ENCODE results near the gene PRSS48. TPM values are rescaled to one million over a fixed set of nuclear protein-coding genes. Genes with fewer than 3 reads are reported as not detected.

PRSS48 gene
- total and polyA plus RNA-seq, 10 of the 15 experiments (the other 5 are each of a cell fraction or from before 2014, with no cell fraction given), result not detected

DNA sequence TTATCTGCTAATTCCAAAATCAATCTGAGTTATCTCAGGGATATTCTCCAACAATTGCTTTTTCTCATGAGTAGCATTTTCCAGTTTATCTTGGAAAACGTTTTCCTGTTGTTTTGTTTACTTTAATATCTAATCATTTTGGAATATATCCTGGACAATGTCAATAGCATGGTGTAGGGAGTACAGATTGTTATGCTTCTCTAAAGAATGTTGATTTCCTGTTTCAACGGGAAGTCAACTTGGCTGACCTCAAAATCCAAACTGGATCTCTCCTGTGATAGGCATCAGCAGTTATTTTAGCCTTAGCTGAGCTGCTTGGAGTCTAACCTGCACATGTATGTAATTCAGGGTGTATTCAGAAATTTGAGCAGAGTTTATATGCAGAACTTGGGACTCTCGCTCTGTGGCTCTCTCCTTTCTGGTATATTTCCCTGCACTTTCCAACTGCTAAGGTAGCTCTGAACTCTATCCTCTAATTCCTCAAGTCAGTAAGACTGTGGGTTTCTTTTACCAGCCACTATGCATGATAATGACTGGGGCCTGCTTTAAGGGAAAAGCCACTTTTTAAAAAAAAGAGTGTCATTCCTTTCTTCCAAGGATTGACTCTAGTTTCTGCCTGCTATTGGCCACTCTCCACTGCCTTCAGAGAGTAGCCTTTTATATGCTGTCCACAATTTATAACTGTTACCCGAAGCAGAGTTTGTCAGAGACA is 7.7 kb downstream of the PRSS48 start:
- Histone ChIP-seq H3K27ac (ENCODE audit: control insufficient read depth, insufficient read depth) (no peak overlapping the region), H3K4me1 (ENCODE audit: control insufficient read depth, insufficient read depth, low read length) (no peaks in the 10 kb centered on the region), H3K9me3 (replicated peaks; ENCODE audit: control insufficient read depth, insufficient read depth, low read length) (no peaks in the 10 kb centered on the region), H3K79me2 (ENCODE audit: control insufficient read depth, insufficient read depth, low read length) (no peaks in the 10 kb centered on the region), H3K4me3 (no peak overlapping the region), H3K4me2 (ENCODE audit: control insufficient read depth, insufficient read depth) (no peak overlapping the region), H2AFZ (ENCODE audit: control insufficient read depth, low read depth, low read length) (no peak overlapping the region), H4K20me1 (ENCODE audit: control insufficient read depth, insufficient read depth) (no peaks in the 10 kb centered on the region), H3K9ac (ENCODE audit: control insufficient read depth, insufficient read depth, low read length) (no peak overlapping the region), H3K27me3 (replicated peaks in 1 of 2; ENCODE audit: control insufficient read depth in 2 of 2, insufficient read depth in 2 of 2, low read length in 1 of 2) (no peaks in the 10 kb centered on the region; a peak in 1 of 4 replicates), H3K36me3 (ENCODE audit: control insufficient read depth in 2 of 2, insufficient read depth in 2 of 2, low read length in 1 of 2) (no peaks in the 10 kb centered on the region)
- SMC1A ChIA-PET (ENCODE audit: uncharacterized antibody, unreplicated experiment), result no interaction called here
- POLR2A ChIA-PET, result no interaction called here
- intact Hi-C loops (cut with micrococcal nuclease; ENCODE audit: unreplicated experiment), result no loop called here
- 3% methylated on average over 4 of the region's 4 CpGs for WGBS (ENCODE audit: insufficient coverage, insufficient replicate concordance, low lambda C conversion rate, missing lambda C conversion rate)
- RAD21 ChIA-PET (ENCODE audit: unreplicated experiment), result no interaction called here
- ATAC-seq (no peak), DNase-seq (ENCODE audit: low read depth, low spot score) (no peak), FAIRE-seq (no peak)
- in situ Hi-C loops (cut with MboI), result no loop called here
- TF ChIP-seq, protein P1, sequence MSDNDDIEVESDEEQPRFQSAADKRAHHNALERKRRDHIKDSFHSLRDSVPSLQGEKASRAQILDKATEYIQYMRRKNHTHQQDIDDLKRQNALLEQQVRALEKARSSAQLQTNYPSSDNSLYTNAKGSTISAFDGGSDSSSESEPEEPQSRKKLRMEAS (IDR thresholded peaks at IDR 0.05; ENCODE audit: low read depth, low read length), result no peak
- TF ChIP-seq MYC (IDR thresholded peaks at IDR 0.05; ENCODE audit: insufficient read depth, insufficient read length, insufficient replicate concordance, low read length, severe bottlenecking) (no peak), MTA3 (IDR thresholded peaks at IDR 0.05; ENCODE audit: borderline replicate concordance, low read length) (no peak), ZZZ3 (IDR thresholded peaks at IDR 0.05; ENCODE audit: control insufficient read depth, insufficient read length, low read depth) (no peak), POLR2AphosphoS5 (IDR thresholded peaks at IDR 0.05; ENCODE audit: low read length) (no peak), SIN3A (IDR thresholded peaks at IDR 0.05; ENCODE audit: low read depth, low read length) (no peak), NFYB (IDR thresholded peaks at IDR 0.05; ENCODE audit: insufficient read depth, low read depth, low read length) (no peak), JUND (IDR thresholded peaks at IDR 0.05; ENCODE audit: low read depth, low read length) (no peak)
- TF ChIP-seq, protein P2, sequence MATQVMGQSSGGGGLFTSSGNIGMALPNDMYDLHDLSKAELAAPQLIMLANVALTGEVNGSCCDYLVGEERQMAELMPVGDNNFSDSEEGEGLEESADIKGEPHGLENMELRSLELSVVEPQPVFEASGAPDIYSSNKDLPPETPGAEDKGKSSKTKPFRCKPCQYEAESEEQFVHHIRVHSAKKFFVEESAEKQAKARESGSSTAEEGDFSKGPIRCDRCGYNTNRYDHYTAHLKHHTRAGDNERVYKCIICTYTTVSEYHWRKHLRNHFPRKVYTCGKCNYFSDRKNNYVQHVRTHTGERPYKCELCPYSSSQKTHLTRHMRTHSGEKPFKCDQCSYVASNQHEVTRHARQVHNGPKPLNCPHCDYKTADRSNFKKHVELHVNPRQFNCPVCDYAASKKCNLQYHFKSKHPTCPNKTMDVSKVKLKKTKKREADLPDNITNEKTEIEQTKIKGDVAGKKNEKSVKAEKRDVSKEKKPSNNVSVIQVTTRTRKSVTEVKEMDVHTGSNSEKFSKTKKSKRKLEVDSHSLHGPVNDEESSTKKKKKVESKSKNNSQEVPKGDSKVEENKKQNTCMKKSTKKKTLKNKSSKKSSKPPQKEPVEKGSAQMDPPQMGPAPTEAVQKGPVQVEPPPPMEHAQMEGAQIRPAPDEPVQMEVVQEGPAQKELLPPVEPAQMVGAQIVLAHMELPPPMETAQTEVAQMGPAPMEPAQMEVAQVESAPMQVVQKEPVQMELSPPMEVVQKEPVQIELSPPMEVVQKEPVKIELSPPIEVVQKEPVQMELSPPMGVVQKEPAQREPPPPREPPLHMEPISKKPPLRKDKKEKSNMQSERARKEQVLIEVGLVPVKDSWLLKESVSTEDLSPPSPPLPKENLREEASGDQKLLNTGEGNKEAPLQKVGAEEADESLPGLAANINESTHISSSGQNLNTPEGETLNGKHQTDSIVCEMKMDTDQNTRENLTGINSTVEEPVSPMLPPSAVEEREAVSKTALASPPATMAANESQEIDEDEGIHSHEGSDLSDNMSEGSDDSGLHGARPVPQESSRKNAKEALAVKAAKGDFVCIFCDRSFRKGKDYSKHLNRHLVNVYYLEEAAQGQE (IDR thresholded peaks at IDR 0.05; ENCODE audit: low read depth, low read length), result no peak
- TF ChIP-seq, protein P3, sequence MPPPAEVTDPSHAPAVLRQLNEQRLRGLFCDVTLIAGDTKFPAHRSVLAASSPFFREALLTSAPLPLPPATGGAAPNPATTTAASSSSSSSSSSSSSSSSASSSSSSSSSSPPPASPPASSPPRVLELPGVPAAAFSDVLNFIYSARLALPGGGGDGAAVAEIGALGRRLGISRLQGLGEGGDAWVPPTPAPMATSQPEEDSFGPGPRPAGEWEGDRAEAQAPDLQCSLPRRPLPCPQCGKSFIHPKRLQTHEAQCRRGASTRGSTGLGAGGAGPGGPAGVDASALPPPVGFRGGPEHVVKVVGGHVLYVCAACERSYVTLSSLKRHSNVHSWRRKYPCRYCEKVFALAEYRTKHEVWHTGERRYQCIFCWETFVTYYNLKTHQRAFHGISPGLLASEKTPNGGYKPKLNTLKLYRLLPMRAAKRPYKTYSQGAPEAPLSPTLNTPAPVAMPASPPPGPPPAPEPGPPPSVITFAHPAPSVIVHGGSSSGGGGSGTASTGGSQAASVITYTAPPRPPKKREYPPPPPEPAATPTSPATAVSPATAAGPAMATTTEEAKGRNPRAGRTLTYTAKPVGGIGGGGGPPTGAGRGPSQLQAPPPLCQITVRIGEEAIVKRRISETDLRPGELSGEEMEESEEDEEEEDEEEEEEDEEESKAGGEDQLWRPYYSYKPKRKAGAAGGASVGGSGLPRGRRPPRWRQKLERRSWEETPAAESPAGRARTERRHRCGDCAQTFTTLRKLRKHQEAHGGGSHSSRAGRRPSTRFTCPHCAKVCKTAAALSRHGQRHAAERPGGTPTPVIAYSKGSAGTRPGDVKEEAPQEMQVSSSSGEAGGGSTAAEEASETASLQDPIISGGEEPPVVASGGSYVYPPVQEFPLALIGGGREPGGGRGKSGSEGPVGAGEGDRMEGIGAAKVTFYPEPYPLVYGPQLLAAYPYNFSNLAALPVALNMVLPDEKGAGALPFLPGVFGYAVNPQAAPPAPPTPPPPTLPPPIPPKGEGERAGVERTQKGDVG (CRISPR knock-in tag; IDR thresholded peaks at IDR 0.05), result no peak
- no TSS peak for BruUV-seq (replicated peaks)
- CTCF ChIA-PET, result interaction anchor here (1.3 kb wide), 1 partner anchor 14 kb away, joined by 3 read pairs; no protein-coding TSS in a partner anchor

Measured in GM12878 (cell line).